DND-41 (cell line): ENCODE measurements around the gene NRN1.

Experiments used
- ATAC-seq: fragments of 200-7000 bp; cut with Tn5 transposase; 3 replicates; pipeline ENCODE4 v1.9.1; 2021; ENCODE audit warnings: low read depth; ENCODE audit not compliant: insufficient read depth
- DNase-seq: peaks from one replicate; pipeline ENCODE4 v3.0.0-alpha.2; 2020
- H2AFZ ChIP-seq: 2 replicates; pipeline ENCODE4 v1.6.0; 2012; ENCODE audit warnings: low read depth, low read length
- H3K27ac ChIP-seq: 2 replicates; pipeline ENCODE4 v1.5.1; 2012; ENCODE audit warnings: low read length, inconsistent platforms
- H3K27me3 ChIP-seq: fragments of 200-600 bp; sonication (generic); 2 replicates; pipeline ENCODE4 v1.6.0; 2012; ENCODE audit warnings: low read length, mild to moderate bottlenecking, inconsistent platforms; ENCODE audit not compliant: insufficient read depth, poor library complexity
- H3K36me3 ChIP-seq: 2 replicates; pipeline ENCODE4 v1.5.1; 2012; ENCODE audit warnings: low read length, inconsistent platforms; ENCODE audit not compliant: insufficient read depth
- H3K4me1 ChIP-seq: 2 replicates; pipeline ENCODE4 v1.5.1; 2012; ENCODE audit warnings: mild to moderate bottlenecking, low read length; ENCODE audit not compliant: insufficient read depth
- H3K4me2 ChIP-seq: 2 replicates; pipeline ENCODE4 v1.6.0; 2012; ENCODE audit warnings: mild to moderate bottlenecking, moderate library complexity, low read length, inconsistent platforms; ENCODE audit not compliant: insufficient read depth
- H3K4me3 ChIP-seq, 2 experiments: fragments of 200-600 bp in 1 of 2; shearing (Covaris generic) in 1 of 2; 2 replicates each; pipeline ENCODE4 v1.5.1; 2012 to 2016; ENCODE audit warnings: inconsistent platforms in 2 of 2, low read length in 2 of 2, mild to moderate bottlenecking in 2 of 2, low read depth in 1 of 2, moderate library complexity in 1 of 2
- H3K79me2 ChIP-seq: 2 replicates; pipeline ENCODE4 v1.6.0; 2012; ENCODE audit warnings: low read length, inconsistent platforms; ENCODE audit not compliant: insufficient read depth
- H3K9ac ChIP-seq: 2 replicates; pipeline ENCODE4 v1.6.0; 2012; ENCODE audit warnings: low read depth, mild to moderate bottlenecking, inconsistent platforms, low read length, moderate library complexity
- H3K9me3 ChIP-seq: 2 replicates; pipeline ENCODE4 v1.5.1; 2012; ENCODE audit warnings: low read length, moderate library complexity, mild to moderate bottlenecking, inconsistent platforms; ENCODE audit not compliant: insufficient read depth, severe bottlenecking
- H4K20me1 ChIP-seq: 2 replicates; pipeline ENCODE4 v1.6.0; 2012; ENCODE audit warnings: low read length; ENCODE audit not compliant: insufficient read depth
- CTCF ChIP-seq: IDR thresholded peaks from 2 replicates; pipeline ENCODE4 v1.5.1; 2012; ENCODE audit warnings: borderline replicate concordance, low read length, moderate library complexity, mild to moderate bottlenecking; ENCODE audit not compliant: poor library complexity, severe bottlenecking; ENCODE audit errors: extremely low read depth
- EZH2 ChIP-seq: IDR thresholded peaks from 3 replicates; pipeline ENCODE4 v1.6.1; 2012; ENCODE audit warnings: borderline replicate concordance, low read depth, mild to moderate bottlenecking, moderate library complexity, low read length, inconsistent platforms; ENCODE audit not compliant: severe bottlenecking

The NRN1 gene

GRCh38 chr6:5992551-5993225 lies 14.0 kb downstream of the NRN1 start:
- Histone ChIP-seq H3K9ac (no peak overlapping the region), H3K27ac (no peak overlapping the region), H3K4me2 (no peak overlapping the region), H4K20me1 (no peaks in the 10 kb centered on the region), H3K36me3 (no peaks in the 10 kb centered on the region), H3K27me3 (peaks cover 6% of the 10 kb centered on the region), H3K9me3 (no peaks in the 10 kb centered on the region), H3K4me3 (no peak overlapping the region), H2AFZ (no peak overlapping the region), H3K79me2 (no peaks in the 10 kb centered on the region), H3K4me1 (peaks cover 14% of the 10 kb centered on the region)
- DNase-seq: no peak
- ATAC-seq: no peak
- TF ChIP-seq CTCF: no peak
- no peak for TF ChIP-seq EZH2

- Histone ChIP-seq H3K36me3 (no peaks in the 10 kb centered on the region), H2AFZ (no peak overlapping the region), H3K4me2 (no peak overlapping the region), H3K27me3 (no peaks in the 10 kb centered on the region), H3K9me3 (no peaks in the 10 kb centered on the region), H3K9ac (no peak overlapping the region), H3K4me3 (no peak overlapping the region), H4K20me1 (no peaks in the 10 kb centered on the region), H3K79me2 (no peaks in the 10 kb centered on the region), H3K4me1 (no peaks in the 10 kb centered on the region), H3K27ac (no peak overlapping the region)
- TF ChIP-seq EZH2 (no peak), CTCF (no peak)
- DNase-seq (no peak), ATAC-seq (no peak)
These were observed 15.9 kb downstream of the NRN1 start for GRCh38 chr6:5990786-5991185.

- no peak overlapping the region for H3K4me2 ChIP-seq
- no peaks in the 10 kb centered on the region for H4K20me1 ChIP-seq
- no peaks in the 10 kb centered on the region for H3K9me3 ChIP-seq
- no peak overlapping the region for H2AFZ ChIP-seq
- no peaks in the 10 kb centered on the region for H3K27me3 ChIP-seq
- ATAC-seq (no peak), DNase-seq (no peak)
- no peak overlapping the region for H3K4me3 ChIP-seq
- no peak overlapping the region for H3K9ac ChIP-seq
- TF ChIP-seq EZH2: no peak
- TF ChIP-seq CTCF: no peak
- no peaks in the 10 kb centered on the region for H3K4me1 ChIP-seq
- H3K79me2 ChIP-seq: no peaks in the 10 kb centered on the region
- no peaks in the 10 kb centered on the region for H3K36me3 ChIP-seq
- no peak overlapping the region for H3K27ac ChIP-seq
These were observed 17.5 kb downstream of the NRN1 start for GRCh38 chr6:5989141-5989723.
